GM19193 (cell line): ENCODE data around the gene DPM3.

ENCODE experiments used
- POLR2A ChIP-seq: IDR thresholded peaks from 4 replicates; pipeline ENCODE4 v1.6.1; 2011; ENCODE audit not compliant: insufficient read depth, insufficient read length; ENCODE audit errors: extremely low read depth

The DPM3 gene

GRCh38 chr1:155135415-155136028, 4.8 kb downstream of the DPM3 start, which contains the start of gene SLC50A1:
Gene SLC50A1, plus strand, starts transcription at chr1:155135852. Its CDS starts 60 bp downstream, at chr1:155135912.
- TF ChIP-seq POLR2A: peak; percentile 93

GRCh38 chr1:155134880-155135414, 5.4 kb downstream of the DPM3 start:
- TF ChIP-seq POLR2A: no peak

GRCh38 chr1:155134322-155134721, 6.0 kb downstream of the DPM3 start:
- TF ChIP-seq POLR2A: no peak

DNA sequence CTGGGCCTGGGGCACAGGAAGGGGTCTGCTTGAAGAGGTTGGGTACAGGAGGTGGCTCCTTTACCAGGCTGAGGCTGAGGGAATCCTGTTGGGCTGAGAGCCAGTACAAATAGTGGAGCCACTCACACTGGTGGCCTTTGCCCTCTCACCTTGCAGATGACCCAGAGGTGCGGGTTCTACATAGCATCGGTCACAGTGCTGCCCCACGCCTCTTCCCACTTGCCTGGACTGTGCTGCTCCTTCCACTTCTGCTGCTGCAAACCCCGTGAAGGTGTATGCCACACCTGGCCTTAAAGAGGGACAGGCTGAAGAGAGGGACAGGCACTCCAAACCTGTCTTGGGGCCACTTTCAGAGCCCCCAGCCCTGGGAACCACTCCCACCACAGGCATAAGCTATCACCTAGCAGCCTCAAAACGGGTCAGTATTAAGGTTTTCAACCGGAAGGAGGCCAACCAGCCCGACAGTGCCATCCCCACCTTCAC, 6.5 kb downstream of the DPM3 start:
- no peak for TF ChIP-seq POLR2A

- TF ChIP-seq POLR2A: no peak
Measured at GRCh38 chr1:155131856-155132255, 8.5 kb downstream of the DPM3 start.

DNA sequence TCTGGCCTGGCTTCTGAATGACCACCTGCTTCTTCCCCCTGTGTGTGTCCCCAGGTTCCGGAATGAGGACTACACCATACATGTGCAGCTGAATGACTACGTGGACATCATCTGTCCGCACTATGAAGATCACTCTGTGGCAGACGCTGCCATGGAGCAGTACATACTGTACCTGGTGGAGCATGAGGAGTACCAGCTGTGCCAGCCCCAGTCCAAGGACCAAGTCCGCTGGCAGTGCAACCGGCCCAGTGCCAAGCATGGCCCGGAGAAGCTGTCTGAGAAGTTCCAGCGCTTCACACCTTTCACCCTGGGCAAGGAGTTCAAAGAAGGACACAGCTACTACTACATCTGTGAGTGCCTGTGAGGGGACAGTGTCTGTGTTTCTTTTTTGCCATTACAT, 9.0 kb downstream of the DPM3 start:
- no peak for TF ChIP-seq POLR2A

GRCh38 chr1:155130272-155131006, 9.9 kb downstream of the DPM3 start:
- no peak for TF ChIP-seq POLR2A

DNA sequence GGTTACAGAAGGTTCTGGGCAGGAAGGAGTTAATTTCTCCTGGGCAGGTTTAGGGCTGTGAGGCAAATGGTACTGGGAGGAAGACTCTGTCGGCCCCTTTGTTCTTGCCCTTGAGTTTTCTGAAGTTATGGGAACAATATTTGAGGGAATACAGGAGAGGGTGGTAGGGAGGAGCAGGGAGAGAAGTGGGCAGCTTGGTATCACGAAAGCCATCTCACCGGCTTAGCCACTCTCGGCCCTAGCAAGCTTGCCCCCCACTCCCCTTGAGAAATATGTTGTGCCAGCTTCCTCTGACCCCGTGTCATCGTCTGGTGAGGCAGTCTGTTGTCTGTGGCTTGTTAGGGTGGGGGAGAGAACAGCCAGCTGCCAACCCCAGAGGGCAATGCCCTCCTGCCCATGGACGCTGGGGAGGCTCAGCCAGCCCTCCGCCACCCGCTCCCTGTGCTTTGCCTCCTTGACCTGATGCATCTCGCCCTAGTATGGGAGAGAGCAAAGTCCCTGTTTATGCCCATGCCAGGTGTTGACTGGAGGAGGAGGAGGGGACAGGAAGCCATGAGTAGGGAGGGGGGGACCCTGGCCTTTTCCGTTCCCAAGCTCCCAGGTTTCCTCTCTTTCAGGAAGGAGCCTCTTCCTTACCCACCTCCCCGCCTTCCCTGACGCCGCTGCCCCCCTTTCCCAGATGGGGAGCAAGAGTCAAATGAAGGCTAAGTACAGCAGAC, 11.4 kb downstream of the DPM3 start:
- no peak for TF ChIP-seq POLR2A

DNA sequence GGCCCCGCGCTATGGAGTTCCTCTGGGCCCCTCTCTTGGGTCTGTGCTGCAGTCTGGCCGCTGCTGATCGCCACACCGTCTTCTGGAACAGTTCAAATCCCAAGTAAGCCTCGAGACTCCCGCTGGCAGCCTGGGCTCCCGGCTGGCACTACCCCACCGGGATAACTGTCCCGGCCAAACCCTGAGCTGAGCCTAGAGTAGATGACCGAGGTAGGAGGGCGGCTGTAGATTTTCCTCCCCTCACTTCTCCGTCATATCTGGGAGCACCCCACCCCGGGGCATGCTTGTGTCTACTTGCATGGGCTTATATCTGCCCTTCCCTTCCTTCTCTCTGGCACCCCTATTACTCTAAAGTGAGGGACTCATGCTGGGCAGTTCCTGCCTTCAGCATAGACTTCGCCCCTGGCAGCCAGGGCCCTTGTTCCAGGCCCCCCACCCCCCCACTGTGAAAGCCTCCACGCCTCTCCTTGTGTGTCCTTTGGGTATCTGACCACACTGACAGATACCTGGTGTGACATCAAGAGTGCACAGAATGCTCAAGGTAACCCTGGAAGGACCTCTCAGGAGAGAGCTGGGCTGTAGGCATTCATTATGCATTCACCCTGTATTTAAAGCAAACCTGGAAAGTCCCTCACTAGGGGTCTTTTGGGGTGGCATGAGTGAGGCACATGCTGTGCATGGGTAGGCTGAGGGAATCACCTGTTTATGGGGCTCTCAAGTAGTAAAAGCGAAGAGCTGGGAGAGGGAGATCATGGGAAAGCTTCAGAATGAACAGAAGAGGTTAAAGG, 12.2 kb downstream of the DPM3 start:
- no peak for TF ChIP-seq POLR2A

GRCh38 chr1:155127105-155127966, 13.0 kb downstream of the DPM3 start, which contains the start of gene EFNA1:
Gene EFNA1, plus strand, starts transcription at chr1:155127876. Its CDS starts 102 bp downstream, at chr1:155127978.
- no peak for TF ChIP-seq POLR2A

- TF ChIP-seq POLR2A: no peak
Measured at GRCh38 chr1:155126556-155127104, 13.7 kb downstream of the DPM3 start.

GRCh38 chr1:155125946-155126555, 14.3 kb downstream of the DPM3 start:
- no peak for TF ChIP-seq POLR2A

- no peak for TF ChIP-seq POLR2A
Measured at GRCh38 chr1:155125511-155125945, 14.8 kb downstream of the DPM3 start.
